DMS53 (cell line): ENCODE data around the gene CAB39.
"Not testable (repeated sequence)": the region's sequence is repeated elsewhere in the genome, so short reads cannot be mapped to it uniquely, and the experiment has no call there.

Source experiments
- DNase-seq: peaks from one replicate; lab custom pipeline; 2025; lab: John Stamatoyannopoulos, UW

The CAB39 gene

DNA sequence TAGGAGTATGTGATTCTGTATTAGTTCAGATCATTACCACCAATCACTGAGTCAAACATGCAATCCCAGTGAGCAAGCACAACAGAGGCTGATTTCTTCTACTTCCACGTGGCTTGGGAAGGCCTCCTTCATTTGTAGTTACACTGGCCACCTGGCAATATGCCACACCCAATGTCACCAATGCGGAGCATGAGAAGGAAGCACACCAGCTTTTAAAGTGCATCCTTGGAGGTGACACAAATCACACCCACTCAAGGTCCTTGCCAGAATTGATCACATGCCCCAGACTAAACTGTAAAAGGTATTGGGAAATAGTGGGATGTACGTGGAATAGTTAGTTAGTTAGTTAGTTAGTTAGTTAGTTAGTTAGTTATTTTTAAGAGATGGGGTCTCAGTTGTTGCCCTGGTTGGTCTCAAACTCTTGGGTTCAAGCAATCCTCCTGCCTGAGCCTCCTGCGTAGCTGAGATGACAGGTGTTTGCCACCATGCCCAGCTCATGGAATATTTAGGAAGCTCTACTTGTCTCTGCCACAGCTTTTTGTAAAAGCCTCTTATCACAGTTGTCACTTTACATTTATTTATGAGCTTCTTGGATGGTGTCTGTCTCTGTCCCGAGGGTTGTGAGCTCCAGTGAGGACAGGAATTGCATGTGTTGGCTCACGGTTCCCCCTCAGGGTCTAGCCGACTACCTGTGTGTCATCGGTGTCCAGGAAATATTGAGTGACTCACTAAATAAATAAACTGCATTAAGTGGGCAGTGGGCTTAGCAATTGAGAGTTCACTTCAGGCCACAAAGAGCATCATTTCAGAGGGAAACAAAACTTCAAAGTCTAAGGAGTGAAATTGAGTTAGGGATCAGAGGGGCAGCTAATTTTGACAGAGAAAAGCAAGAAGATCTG is 28.1 kb upstream of the CAB39 start:
- peak; percentile 89 for DNase-seq

DNA sequence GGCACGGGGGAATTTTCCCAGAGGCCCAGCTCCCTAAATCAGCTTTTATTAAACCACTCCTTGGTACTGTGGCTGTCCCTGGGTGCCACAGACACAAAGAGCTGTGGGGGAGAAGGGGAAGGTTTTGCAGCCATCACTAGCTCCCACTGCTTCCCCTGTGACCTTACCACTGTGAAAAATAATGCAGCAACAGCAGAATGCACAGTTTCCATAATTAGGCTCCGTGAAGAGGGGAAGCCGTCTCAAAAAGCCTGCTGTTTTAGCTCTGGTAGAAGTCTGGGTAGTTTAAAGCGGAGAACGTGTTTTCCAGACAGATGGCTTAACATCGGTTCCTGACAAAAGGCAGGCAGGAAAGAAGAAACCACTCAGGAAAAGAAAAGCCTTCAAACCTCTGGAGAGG is 27.5 kb upstream of the CAB39 start:
- DNase-seq = peak; percentile 41

DNA sequence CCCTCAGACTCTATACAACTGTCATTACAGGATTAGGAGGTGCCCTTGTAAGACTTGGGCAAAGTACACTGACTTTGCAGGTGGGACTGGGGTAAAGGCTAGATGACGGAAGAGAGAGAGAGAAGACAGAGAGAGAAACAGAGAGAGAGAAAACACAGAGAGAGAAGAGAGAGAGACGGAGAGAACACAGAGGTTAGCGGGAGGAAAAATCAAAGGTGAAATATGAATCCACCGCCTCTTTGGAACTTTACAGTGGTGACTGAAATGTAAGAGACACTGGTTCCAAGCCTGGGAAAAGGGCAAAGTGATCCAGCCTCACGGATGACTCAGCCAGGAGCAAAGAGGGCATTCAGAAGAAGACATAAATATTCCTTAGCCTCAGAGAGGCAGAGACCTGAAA is 25.1 kb upstream of the CAB39 start:
- peak; percentile 20 for DNase-seq

DNA sequence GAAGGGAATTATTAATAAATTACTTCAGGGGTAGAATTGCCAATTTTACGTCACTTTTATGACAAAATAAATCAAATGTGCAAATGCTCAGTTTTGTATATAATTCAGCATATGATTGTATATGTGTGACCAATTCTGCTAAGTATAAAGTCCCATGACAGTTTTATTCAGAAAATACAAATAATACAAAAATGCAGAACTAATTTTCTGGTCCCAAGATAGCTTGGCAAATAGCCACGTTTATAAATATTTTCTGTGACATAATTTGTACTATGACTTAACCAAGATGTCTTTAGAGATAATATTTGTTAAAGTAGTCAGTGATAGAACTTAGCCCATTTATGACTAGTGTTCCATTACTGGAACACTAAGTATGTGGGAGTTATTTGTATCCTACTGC is 24.2 kb upstream of the CAB39 start:
- no peak for DNase-seq

DNA sequence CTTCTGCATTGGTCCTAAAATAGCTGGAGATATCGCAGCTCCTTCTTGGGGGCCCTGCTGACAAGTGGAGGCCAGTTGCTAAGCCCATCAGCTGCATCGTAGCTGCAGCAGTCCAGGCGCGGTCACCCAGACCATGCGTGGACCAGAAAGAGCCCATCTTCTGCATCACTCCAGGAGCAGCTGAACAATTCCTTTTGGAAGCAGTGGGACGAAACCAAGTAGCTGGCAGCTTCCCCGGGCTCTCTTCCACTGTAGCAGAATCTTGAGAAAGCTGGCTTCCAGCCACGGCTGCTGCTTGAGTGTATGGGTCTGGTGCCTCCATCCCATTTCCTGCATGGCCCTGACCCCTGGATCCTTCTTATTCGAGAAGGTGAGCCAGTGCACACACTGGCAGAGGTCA is 22.2 kb upstream of the CAB39 start:
- DNase-seq = no peak

DNA sequence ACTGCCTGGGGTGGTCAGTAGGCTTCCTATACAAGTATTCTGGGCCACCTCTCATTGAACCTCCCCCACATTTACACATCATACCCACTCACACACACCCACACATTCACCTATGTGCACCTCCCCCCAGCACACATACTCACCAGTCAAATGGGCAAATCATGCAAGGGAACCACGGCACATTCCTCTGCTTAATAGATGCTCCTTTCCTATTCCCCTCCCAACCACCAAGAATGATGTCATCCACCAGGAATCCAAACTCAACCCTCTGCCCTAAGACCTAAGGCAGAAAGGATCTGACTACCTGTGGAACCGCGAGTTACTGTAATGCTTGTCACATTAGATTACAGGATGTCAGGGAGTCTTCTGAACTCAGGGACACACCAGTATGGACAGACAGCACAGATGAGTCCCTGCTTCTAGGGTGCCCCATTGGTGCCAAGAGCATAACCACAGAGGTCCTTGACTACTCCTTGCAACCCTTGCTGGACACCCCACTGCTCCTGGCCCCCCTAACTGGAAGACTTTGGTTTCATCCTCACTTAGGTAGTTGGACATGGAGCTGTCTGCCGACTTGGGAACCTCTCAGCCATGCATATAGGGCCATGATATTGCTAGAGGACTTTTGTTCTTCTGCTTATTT is 21.5 kb upstream of the CAB39 start:
- DNase-seq = peak; percentile 28

DNA sequence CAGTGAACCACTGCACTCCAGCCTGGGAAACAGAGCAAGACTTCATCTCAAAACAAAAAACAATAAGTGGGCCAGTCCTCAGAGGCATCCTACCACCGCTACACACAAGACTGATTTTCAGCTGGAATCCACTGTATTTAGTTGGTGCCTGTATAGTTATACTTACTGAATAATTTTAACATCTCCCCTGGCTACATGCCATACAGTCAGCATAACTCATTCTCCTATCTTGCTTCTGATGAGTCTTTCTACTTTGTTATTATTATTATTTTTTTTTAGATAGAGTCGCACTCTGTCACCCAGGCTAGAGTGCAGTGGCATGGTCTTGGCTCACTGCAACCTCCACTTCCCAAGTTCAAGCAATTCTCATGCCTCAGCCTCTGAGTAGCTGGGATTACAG is 19.9 kb upstream of the CAB39 start:
- no peak for DNase-seq

DNA sequence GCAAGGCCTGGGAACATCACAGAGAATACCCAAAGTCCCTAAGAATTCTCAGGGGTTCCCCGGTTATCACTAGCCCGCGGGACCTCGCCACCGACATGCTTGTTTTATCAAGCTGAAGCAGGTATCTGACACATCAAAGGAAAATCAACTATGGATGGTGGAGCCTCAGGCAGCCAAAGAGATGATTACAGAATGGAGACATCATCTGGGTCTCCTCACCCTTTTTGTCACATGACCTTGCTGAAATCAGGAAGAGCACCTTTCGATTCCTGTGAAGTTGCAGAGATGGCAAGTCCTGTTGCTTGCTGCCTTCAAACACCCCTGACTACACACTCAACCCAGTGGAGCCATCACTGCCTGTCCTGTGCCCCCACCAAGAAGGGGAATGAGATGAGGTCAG is 19.2 kb upstream of the CAB39 start:
- no peak for DNase-seq

DNA sequence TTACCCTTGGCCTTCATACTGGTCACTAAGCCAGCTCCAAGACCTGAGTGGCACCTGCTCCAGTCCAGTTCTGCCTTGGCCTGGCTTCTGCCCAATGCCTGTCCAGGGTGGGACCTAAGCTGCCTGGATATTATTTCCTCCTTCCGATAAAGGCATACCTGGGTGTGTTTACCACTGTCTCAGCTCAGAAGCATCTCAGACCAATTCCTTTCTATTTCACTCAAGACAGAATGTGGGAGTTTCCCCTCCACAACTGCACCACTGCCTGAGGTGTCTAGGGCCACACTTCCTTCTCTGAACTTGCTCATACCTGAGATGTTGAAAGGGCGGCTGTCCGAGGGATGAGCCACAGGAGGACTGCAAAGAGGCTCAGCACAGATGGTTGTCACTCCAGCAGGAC is 18.4 kb upstream of the CAB39 start:
- no peak for DNase-seq

DNA sequence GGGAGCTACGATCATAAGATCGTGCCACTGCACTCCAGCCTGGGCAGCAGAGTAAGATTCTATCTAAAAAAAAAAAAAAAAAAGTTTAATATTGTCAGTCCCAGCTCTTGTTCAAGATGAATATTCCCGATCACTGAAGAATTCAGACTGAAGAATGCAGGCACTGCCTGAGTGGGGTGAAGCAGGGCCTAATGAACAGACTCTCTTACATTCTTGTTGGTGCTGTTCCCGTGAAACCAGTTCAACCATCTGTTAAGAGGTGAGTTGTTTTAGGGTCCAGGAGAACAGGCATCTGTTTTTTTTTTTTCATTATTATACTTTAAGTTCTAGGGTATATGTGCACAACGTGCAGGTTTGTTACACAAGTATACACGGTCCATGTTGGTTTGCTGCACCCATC is 17.1 kb upstream of the CAB39 start:
- DNase-seq = no peak

DNA sequence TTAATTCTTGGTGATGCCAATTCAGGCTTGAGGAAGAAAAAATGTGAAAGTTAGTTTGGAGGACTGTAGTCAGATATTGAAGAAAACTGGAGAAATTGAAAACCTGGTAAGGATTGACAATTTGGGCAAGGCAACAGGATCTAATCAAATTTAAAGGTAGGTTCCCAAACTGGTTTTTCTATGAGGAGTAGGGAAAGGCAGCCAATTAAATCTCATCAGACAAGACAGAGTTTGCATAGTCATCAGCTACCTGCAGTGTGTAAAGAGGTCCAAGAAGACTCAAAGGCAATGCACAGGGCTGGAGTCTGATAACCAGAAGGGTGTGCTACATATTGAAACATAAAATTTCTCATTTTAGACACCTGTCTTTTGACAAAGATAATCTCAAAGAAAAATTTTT is 16.0 kb upstream of the CAB39 start:
- no peak for DNase-seq

DNA sequence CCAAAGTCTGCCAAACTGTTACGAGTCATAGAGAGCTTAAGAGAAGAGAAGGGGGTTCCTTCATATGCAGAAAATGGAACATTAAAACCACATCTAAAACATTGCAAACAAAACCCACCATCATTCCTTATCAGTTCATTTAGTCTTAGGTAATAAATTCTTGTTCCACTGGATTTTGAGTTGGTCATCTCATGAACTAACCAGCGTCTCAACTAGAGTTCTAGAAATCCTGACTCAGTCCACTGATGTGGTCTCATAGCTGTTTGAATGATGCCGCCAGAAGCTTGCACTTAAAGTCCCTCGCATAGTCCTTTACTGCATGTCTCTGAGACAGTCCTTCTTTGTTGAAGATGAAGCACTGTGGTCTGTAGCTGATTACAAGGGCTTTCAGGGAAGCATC is 15.0 kb upstream of the CAB39 start:
- DNase-seq = no peak

DNA sequence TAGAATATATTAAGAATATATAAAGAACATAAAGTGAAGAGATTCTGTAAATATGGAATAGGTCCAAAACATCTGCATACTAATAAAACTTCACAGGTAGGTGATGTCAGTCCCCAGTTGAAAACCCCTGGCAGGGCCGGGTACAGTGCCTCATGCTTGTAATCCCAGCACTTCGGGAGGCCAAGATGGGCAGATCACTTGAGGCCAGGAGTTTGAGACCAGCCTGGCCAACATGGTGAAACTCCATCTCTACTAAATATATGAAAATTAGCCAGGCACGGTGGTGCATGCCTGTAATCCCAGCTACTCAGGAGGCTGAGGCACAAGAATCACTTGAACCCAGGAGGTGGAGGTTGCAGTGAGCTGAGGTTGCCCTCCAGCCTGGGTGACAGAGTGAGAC is 13.9 kb upstream of the CAB39 start:
- not testable (repeated sequence) for DNase-seq

DNA sequence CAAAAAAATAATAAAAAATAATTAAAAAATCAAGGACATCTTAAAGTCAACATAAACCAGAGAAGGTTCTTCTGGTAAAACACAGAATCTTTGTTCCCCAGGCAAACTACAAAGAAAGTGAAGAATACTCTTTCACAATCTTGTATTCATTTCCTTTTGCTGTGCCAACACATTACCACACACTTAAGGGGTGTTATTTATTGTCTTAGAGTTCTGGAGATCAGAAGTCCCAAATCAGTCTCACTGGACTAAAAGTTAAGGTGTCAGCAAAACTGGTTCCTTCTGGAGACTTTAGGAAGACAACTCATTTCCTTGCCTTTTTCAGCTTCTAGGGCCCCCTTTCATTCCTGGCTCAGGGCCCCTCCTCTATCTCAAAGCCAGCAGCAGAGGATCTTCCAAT is 12.2 kb upstream of the CAB39 start:
- no peak for DNase-seq

DNA sequence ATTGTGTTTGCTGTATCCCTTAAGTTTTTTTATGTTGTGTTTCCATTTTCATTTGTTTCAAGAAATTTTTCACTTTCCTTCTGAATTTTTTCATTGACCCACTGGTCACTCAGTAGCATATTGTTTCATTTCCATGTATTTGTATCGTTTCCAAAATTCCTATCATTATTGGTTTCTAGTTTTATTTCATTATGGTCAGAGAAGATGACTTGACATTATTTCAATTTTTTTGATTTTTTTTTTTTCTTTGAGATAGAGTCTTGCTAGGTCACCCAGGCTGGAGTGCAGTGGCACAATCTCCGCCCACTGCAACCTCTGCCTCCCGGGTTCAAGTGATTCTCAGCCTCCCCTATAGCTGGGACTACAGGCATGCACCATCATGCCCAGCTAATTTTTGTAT is 11.3 kb upstream of the CAB39 start:
- DNase-seq = no peak

DNA sequence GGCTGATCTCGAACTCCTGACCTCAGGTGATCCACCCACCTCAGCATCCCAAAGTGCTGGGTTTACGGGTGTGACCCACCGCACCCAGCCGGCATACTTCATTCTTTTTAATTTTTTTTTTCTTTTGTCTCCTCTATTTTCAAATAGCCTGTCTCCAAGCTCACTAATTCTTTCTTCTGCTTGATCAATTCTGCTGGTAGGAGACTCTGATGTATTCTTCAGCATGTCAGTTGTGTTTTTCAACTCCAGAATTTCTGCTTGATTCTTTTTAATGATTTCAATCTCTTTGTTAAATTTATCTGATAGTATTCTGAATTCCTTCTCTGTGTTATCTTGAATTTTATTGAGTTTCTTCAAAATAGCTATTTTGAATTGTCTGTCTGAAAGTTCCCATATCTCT is 10.2 kb upstream of the CAB39 start:
- not testable (repeated sequence) for DNase-seq

DNA sequence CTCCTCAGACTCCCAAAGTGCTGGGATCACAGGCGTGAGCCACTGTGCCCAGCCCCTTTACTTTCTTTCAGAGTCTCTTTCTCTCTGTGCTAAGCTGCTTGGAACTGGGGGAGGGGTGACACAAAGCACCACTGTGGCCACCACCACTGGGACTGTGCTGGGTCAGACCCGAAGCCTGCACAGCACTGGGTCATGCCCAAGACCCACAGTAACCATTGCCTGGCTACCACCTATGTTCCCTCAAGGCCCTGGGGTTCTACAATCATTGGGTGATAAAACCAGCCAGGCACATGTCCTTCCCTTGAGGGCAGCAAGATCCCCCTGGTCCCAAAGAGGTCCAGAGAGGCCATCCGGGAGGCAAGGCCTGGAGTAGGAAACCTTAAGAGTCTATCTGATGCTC is 9.1 kb upstream of the CAB39 start:
- DNase-seq = no peak

DNA sequence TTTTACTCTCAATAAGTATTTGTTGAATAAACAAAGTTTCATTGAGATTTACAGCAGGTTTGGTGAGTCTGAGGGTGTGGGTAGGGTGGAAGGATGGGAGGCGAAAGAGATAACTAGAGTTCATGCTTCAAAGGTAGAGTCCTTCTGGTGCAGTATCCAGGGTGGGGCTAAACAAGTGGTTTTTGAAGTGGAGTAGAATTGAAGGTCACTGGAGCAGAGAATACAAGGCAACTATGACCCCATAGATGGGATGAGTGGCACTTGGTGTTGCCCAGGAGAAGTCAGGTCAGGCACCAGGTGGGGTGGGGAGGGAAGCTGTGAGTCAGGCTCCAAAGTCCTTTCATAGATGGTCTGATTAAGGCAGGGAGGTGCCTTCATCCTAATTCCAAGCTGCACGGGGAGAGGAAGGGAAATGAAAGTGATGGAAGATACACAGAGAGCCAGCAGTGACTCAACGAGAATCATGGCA is 6.6 kb upstream of the CAB39 start:
- peak; percentile 90 for DNase-seq

DNA sequence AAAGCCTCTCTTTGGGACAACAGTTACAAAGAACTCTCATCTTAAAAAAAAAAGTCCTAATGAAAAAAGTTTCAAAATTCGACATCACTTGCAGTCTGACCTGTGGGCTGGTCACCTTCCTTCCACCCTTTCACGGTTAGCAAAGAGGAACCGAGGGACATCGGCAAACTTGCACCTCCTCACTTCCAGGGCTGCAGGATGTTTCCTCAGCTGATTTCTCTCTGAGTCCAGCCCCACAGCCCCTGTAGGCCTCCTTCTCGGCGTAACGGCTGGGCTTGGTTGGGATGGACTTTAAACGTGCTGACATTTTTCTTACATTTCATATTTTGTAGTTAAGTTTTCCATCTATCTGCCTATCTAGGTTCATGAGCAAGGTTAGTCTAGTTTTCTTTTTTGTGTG is 5.7 kb upstream of the CAB39 start:
- DNase-seq = no peak

DNA sequence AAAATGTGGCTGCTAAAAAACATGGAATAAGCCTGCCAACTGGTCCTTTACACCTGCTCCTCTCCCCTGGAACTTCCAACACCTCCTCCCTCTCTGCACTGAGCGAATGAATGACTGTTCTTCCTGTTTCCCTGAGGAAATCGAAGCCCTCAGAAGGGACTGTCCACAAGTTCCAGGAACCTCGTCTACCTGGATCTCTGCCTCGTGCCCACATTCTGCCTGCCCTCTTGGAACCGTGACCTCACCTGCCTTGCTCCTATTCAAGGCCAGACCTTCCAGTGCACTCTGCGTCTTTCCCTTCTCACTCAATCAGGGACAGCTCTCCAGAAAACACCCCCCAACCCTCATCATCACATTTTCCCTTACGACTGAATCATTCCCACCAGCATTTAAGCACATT is 4.4 kb upstream of the CAB39 start:
- no peak for DNase-seq

DNA sequence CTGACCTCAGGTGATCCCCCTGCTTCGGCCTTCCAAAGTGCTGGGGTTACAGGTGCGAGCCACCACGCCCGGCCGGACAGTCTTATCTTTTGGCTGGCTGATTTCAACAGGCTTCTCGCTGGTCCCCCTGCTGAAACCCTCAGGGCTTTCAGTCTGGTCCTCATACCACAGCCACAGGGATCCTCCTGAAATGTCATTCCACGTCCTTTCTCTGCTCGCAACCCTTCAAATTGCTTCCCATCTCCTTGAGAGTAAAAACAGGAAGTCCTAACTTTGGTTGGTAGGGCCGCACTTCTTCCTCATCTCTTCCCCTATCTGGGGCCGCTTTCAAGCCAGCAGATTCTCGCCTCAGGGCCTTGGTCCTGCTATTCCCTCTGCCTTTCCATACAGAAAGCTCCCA is 1.4 kb upstream of the CAB39 start:
- DNase-seq = no peak

DNA sequence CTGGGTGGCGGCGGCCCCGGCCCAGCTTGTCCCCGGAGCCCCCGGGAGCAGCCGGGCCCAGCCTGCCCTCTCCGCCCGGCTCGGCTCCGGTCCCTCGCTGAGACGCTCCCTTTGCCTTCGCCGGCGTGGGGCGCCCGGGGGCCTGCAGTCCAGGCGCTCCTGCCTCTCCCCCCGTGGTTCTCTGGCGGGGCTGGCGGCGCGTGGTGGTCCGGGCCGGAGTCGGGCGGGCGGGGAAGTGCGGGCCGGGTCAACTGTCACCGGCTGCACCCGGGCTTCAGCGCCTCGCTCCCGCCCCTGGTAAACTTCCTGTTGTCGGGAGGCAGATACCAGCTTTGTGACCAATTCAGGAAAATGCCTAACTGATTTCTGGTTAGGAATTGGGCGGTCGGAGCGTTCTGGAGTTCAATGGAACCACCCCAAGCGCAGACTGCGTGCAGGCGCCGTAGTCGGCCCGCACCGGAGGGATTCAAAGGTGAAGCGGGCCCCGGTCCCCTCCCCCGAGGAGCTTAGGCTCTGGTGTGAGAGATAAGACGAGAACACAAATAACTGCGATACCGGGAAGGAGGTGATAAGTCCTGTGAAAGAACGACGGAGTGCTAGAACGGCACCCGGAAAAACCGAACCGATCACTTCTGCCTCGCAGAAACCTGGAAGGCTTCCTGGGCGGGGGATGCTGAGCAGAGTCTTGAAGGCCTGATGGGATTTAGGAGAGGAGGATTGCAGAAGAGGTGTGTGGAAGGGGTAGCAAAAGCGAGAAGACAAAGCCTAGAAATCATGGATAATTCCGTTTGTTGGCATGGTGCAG is 891 bp downstream of the CAB39 start:
- peak; percentile 57 for DNase-seq

DNA sequence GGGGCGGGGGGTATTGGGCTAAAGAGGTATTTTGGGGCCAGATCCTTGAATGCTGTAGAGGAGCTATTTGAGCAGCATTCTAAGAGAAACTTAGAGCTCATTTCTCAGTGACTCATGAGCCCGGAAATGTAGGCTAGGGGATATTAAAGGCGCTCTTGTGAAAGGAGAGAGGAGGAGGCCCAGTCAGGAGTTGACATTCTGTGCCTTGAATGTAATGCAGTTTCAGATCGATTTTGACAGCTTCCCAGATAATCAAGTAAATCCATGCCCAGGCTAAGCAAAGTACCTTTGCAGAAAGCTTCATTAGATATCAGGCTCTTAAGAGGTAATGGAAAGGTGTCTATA is 1.5 kb downstream of the CAB39 start:
- DNase-seq = peak; percentile 36
